ENCODE results near the gene CC2D2A.

GRCh38 chr4:15542760-15543159 lies 73.1 kb downstream of the CC2D2A start:
- TF ChIP-seq POLR2A (IDR thresholded peaks at IDR 0.05; ENCODE audit: low read length) (no peak), GATA1 (IDR thresholded peaks at IDR 0.05; ENCODE audit: low read depth, low read length) (no peak)
